Measurements from ENCODE around the gene MESP2. TPM values are rescaled to one million over a fixed set of nuclear protein-coding genes. Genes with fewer than 3 reads are reported as not detected.

The MESP2 gene, protein sequence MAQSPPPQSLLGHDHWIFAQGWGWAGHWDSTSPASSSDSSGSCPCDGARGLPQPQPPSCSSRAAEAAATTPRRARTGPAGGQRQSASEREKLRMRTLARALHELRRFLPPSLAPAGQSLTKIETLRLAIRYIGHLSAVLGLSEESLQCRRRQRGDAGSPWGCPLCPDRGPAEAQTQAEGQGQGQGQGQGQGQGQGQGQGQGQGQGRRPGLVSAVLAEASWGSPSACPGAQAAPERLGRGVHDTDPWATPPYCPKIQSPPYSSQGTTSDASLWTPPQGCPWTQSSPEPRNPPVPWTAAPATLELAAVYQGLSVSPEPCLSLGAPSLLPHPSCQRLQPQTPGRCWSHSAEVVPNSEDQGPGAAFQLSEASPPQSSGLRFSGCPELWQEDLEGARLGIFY
- total RNA-seq, result 1 to 10 TPM in 1 of 4 donors, under 1 TPM in 2, not detected in 1; 0.59 to 2.4 (median 0.83) TPM

DNA sequence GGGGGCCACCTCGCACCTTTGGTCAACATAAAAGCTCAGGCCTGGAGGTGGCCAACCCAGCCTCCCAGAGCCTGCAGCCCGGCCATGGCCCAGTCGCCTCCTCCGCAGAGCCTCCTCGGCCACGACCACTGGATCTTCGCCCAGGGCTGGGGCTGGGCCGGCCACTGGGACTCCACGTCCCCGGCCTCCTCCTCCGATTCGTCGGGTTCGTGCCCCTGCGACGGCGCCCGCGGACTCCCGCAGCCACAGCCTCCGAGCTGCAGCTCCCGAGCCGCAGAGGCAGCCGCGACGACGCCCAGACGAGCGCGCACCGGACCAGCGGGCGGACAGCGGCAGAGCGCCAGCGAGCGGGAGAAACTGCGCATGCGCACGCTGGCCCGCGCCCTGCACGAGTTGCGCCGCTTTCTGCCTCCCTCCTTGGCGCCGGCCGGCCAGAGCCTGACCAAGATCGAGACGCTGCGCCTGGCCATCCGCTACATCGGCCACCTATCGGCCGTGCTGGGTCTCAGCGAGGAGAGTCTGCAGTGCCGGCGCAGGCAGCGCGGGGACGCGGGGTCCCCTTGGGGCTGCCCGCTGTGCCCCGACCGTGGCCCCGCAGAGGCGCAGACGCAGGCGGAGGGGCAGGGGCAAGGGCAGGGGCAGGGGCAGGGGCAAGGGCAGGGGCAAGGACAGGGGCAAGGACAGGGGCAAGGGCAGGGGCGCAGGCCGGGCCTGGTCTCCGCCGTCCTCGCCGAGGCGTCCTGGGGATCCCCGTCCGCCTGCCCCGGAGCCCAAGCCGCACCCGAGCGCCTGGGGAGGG is at the start of gene MESP2:
Gene MESP2 (plus strand): TSS at position 59 of the 799 bp plus-strand sequence. CDS start 26 bp downstream, at position 85.
- TF ChIP-seq, protein P1, sequence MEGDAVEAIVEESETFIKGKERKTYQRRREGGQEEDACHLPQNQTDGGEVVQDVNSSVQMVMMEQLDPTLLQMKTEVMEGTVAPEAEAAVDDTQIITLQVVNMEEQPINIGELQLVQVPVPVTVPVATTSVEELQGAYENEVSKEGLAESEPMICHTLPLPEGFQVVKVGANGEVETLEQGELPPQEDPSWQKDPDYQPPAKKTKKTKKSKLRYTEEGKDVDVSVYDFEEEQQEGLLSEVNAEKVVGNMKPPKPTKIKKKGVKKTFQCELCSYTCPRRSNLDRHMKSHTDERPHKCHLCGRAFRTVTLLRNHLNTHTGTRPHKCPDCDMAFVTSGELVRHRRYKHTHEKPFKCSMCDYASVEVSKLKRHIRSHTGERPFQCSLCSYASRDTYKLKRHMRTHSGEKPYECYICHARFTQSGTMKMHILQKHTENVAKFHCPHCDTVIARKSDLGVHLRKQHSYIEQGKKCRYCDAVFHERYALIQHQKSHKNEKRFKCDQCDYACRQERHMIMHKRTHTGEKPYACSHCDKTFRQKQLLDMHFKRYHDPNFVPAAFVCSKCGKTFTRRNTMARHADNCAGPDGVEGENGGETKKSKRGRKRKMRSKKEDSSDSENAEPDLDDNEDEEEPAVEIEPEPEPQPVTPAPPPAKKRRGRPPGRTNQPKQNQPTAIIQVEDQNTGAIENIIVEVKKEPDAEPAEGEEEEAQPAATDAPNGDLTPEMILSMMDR (IDR thresholded peaks at IDR 0.05), result peak in 5 of 6 experiments; percentile 30 to 40 (median 38)
- TF ChIP-seq POLR2A (IDR thresholded peaks at IDR 0.05), result no peak
- intact Hi-C loops (cut with DNase I), result no loop called here
- Histone ChIP-seq H3K4me3 (peak within 1 kb of the TSS; percentile 5 to 65 (median 44)), H3K4me1 (peaks cover 32 to 91% (median 32%) of the 10 kb centered on the region in 3 donors), H3K27me3 (no peaks in the 10 kb centered on the region), H3K9me3 (no peaks in the 10 kb centered on the region), H3K27ac (peak within 1 kb of the TSS; percentile 47 to 74 (median 62)), H3K36me3 (no peaks in the 10 kb centered on the region)
- DNase-seq, result no peak
- WGBS, 2 donors, result 3 to 75% methylated on average over 8 to 15 of the region's 82 CpGs

DNA sequence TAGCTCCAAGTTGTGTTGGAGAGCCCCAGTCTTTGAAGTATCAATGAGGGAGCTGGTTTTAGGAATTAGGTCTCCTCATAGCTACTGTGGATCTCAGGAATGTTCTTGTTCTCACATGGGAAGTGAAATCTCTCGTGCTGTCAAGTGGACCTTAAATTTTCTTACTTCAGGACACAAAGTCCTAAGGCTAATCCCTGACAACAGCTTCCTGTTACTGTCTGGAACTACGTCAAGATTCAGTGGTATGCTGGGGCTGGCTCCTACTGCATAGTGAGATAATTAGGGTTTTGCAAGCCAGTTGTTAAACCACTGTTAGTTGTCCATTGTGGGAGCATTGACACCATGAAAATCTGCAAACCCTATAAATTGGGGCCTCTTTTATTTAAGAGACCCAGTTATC is 47.9 kb upstream of the MESP2 start:
- Histone ChIP-seq H3K4me3 (no peak overlapping the region), H3K27me3 (peaks cover 0 to 5% (median 0%) of the 10 kb centered on the region in 4 donors), H3K27ac (peak overlapping the region in 2 of 4 donors; percentile 25 to 38), H3K4me1 (peaks cover 0 to 2% (median 0%) of the 10 kb centered on the region in 3 donors), H3K36me3 (no peaks in the 10 kb centered on the region), H3K9me3 (peaks cover 0 to 6% (median 0%) of the 10 kb centered on the region in 3 donors)
- 33 to 59% methylated on average over 2 of the region's 2 CpGs for WGBS, 2 donors
- no peak for DNase-seq
- intact Hi-C loops (cut with DNase I), result no loop called here
- no peak for TF ChIP-seq POLR2A (IDR thresholded peaks at IDR 0.05)
- TF ChIP-seq, protein P1 (IDR thresholded peaks at IDR 0.05), result no peak

DNA sequence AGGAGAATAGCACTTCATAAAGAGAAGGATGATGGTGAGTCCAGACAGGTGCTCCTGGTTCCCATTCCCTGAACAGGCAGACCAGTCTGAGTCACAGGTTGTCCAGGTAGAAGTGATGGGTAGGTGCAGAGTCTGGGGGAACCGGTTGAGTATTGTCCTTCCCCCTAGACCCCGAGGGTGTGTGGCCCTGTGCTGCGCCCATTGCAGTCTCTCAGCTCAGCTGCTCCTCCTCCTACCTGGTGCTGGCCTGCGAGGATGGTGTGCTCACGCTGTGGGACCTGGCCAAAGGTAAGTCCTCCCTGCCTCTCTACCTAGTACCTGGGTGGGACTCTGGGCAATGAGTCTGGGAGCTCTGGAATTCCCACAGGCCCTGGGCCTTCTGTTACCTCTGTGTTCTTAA is 44.9 kb upstream of the MESP2 start:
- peaks cover 0 to 2% (median 0%) of the 10 kb centered on the region in 3 donors for H3K4me1 ChIP-seq
- 68 to 88% methylated on average over 3 to 5 of the region's 5 CpGs for WGBS, 2 donors
- no peaks in the 10 kb centered on the region for H3K9me3 ChIP-seq
- H3K27ac ChIP-seq, result no peak overlapping the region
- no peak overlapping the region for H3K4me3 ChIP-seq
- TF ChIP-seq, protein P1 (IDR thresholded peaks at IDR 0.05), result no peak
- no peak for TF ChIP-seq POLR2A (IDR thresholded peaks at IDR 0.05)
- peaks cover 0 to 21% (median 0%) of the 10 kb centered on the region in 4 donors for H3K27me3 ChIP-seq
- no peak for DNase-seq
- H3K36me3 ChIP-seq, result no peaks in the 10 kb centered on the region
- intact Hi-C loops (cut with DNase I), result no loop called here

DNA sequence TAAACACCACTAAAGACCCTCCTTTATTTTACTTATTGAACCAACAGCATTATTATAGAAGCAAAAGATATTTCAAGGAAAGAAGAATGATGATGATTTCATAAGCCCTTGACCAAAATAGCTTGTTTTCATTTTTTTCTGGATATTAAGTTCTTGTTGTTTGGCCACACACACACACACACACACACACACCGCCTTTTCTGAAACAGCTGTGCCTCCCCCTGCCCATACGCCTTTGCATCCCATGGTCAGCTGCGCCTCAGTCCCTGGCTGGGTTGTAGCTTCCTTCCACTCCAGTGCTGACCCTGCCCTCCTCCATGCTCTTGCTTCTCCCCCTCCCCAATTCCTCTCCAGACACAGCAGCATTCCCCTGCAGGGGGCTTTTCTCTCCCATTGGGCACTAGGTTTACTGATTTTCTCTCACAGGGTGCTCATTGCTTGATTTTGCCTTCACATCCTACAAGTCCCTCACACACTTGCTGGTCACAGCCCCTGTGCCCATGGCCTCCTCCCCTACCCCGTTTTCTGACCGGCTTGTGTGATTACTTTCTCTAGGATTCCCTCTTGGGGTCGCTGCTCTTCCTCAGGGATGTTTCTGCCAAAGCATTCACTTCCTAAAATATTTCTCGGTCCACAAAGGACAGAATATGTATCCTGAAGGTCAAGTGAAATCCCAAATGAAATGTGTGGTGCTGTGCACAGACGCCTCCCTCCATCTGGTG is 43.5 kb upstream of the MESP2 start:
- Histone ChIP-seq H3K4me3 (no peak overlapping the region), H3K27ac (no peak overlapping the region), H3K36me3 (no peaks in the 10 kb centered on the region), H3K27me3 (peaks cover 0 to 25% (median 0%) of the 10 kb centered on the region in 4 donors), H3K4me1 (peaks cover 0 to 2% (median 0%) of the 10 kb centered on the region in 3 donors), H3K9me3 (no peaks in the 10 kb centered on the region)
- DNase-seq, result no peak
- intact Hi-C loops (cut with DNase I), result no loop called here
- TF ChIP-seq, protein P1 (IDR thresholded peaks at IDR 0.05), result no peak
- TF ChIP-seq POLR2A (IDR thresholded peaks at IDR 0.05), result no peak
- WGBS, 2 donors, result 58 to 62% methylated on average over 8 of the region's 8 CpGs

Data from esophagus squamous epithelium (tissue), 5 donors.